ENCODE data around the gene NKD2.

Gene NKD2

DNA sequence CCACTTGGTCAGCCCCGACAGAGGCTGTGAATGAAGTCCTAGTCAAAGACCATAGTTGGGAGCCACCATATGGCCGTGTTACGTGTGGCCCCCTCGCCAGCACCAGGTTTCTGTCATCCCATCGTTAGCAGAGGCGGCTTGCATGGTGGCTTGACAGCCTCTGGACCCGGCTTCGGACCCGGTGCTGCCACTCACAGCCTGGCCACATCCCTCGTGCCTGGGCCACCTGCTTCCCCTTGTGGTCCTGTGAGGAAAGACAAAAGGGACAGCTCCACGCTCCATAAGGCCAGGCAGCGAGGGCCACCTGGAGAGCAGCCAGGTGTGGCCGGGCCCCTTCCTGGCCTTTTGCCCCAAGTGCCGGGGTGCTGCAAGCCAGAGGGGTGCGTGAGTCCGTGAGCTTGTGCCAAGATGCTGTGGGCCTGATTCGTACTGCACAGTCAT, 6.2 kb downstream of the NKD2 start:
- DNase-seq = no peak
- peaks cover 20% of the 10 kb centered on the region for H3K27me3 Mint-ChIP-seq (ENCODE audit: low read depth, poor library complexity)
- H3K9me3 Mint-ChIP-seq = no peaks in the 10 kb centered on the region
- H3K27ac Mint-ChIP-seq = no peak overlapping the region
- no peak overlapping the region for H3K4me3 Mint-ChIP-seq
- TF ChIP-seq, protein P1, sequence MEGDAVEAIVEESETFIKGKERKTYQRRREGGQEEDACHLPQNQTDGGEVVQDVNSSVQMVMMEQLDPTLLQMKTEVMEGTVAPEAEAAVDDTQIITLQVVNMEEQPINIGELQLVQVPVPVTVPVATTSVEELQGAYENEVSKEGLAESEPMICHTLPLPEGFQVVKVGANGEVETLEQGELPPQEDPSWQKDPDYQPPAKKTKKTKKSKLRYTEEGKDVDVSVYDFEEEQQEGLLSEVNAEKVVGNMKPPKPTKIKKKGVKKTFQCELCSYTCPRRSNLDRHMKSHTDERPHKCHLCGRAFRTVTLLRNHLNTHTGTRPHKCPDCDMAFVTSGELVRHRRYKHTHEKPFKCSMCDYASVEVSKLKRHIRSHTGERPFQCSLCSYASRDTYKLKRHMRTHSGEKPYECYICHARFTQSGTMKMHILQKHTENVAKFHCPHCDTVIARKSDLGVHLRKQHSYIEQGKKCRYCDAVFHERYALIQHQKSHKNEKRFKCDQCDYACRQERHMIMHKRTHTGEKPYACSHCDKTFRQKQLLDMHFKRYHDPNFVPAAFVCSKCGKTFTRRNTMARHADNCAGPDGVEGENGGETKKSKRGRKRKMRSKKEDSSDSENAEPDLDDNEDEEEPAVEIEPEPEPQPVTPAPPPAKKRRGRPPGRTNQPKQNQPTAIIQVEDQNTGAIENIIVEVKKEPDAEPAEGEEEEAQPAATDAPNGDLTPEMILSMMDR (IDR thresholded peaks at IDR 0.05) = no peak
- H3K4me1 Mint-ChIP-seq = peaks cover 39% of the 10 kb centered on the region
- no peaks in the 10 kb centered on the region for H3K36me3 Mint-ChIP-seq (ENCODE audit: low read depth)

DNA sequence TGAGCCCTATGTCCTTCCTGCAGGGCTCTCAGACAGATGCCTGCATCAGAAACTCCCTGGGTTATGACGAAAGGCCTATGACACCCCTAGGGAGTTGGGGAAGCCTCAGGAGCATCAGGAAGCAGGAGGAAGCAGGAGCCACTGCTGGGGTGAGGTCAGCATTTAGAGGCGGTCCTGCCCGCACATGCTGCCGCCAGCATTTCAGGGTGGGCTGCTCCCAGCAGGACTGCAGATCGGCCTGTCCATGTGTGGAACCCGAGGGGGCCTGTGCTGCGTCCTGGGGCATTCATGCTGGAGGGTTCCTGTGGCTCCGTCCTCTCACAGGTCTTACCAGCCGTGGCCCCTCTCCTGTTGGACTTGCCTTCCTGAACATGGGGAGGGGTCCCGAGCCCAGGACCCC, 6.9 kb downstream of the NKD2 start:
- no peak for DNase-seq
- peaks cover 13% of the 10 kb centered on the region for H3K27me3 Mint-ChIP-seq (ENCODE audit: low read depth, poor library complexity)
- no peaks in the 10 kb centered on the region for H3K36me3 Mint-ChIP-seq (ENCODE audit: low read depth)
- H3K9me3 Mint-ChIP-seq = no peaks in the 10 kb centered on the region
- H3K4me3 Mint-ChIP-seq = no peak overlapping the region
- TF ChIP-seq, protein P1 (IDR thresholded peaks at IDR 0.05) = no peak
- no peak overlapping the region for H3K27ac Mint-ChIP-seq
- peaks cover 39% of the 10 kb centered on the region for H3K4me1 Mint-ChIP-seq

DNA sequence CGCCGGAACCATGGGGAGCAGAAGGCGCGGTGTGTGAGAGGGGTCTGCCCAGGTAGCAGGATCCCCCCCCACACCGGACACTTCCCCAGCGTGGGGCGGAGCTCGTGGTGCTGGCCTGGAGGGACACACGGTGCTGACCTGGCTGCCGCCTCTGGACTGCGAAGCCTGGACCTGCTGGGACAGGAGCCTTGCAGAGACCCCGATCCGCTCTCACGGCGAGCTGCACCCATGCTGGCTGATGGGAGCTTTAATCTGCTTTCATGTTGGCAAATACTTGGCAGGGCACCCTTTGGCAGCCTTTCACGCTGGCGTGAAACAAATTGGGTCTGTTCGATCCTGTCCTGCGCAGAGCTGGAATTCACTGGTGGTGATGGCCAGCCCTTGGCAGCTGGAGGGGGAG, 7.4 kb downstream of the NKD2 start:
- peaks cover 43% of the 10 kb centered on the region for H3K4me1 Mint-ChIP-seq
- peaks cover 8% of the 10 kb centered on the region for H3K27me3 Mint-ChIP-seq (ENCODE audit: low read depth, poor library complexity)
- H3K36me3 Mint-ChIP-seq (ENCODE audit: low read depth) = no peaks in the 10 kb centered on the region
- H3K9me3 Mint-ChIP-seq = no peaks in the 10 kb centered on the region
- H3K27ac Mint-ChIP-seq = no peak overlapping the region
- TF ChIP-seq, protein P1 (IDR thresholded peaks at IDR 0.05) = no peak
- DNase-seq = no peak
- H3K4me3 Mint-ChIP-seq = no peak overlapping the region

DNA sequence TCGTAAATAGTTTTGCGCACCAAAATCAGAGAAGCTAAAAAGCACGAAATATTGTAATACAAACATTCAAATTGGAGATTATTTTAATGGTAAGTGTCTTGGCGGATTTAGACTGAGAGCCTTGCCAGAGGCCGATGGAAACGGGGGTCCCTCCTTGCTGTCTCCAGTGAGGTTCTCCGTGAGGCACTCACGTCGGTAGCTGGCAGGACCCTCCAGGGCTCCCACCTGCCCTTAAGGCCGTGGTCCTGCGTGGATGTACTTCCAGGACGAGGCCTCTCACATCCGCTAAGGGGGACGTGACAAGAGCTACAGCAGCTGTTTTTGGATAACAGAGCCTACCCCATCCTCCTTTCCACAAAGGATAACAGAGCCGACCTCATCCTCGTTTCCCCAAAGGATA, 7.9 kb downstream of the NKD2 start:
- Mint-ChIP-seq H3K27ac (no peak overlapping the region), H3K9me3 (no peaks in the 10 kb centered on the region), H3K27me3 (ENCODE audit: low read depth, poor library complexity) (peaks cover 3% of the 10 kb centered on the region), H3K36me3 (ENCODE audit: low read depth) (no peaks in the 10 kb centered on the region), H3K4me3 (no peak overlapping the region), H3K4me1 (peaks cover 42% of the 10 kb centered on the region)
- TF ChIP-seq, protein P1 (IDR thresholded peaks at IDR 0.05) = no peak
- no peak for DNase-seq

DNA sequence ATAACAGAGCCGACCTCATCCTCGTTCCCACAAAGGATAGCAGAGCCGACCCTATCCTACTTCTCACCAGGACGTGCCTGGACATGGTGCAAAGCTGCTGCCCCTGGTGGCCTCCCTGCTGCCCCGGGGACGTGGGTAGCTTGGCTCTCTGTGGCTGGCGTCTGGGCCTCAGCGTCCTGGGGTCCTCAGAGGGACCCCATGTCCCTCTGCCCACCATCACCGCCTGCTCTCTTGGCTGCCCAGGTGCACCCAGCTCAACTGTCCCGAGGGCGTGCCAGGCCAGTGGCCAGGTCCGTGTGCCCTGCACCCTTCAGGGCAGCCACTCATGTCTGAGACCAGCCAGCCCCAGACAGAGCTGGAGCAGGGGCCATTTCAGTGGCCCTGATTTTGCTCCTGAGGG, 8.5 kb downstream of the NKD2 start:
- H3K36me3 Mint-ChIP-seq (ENCODE audit: low read depth) = no peaks in the 10 kb centered on the region
- TF ChIP-seq, protein P1 (IDR thresholded peaks at IDR 0.05) = no peak
- H3K4me1 Mint-ChIP-seq = peaks cover 42% of the 10 kb centered on the region
- H3K4me3 Mint-ChIP-seq = no peak overlapping the region
- H3K27ac Mint-ChIP-seq = no peak overlapping the region
- H3K27me3 Mint-ChIP-seq (ENCODE audit: low read depth, poor library complexity) = peaks cover 3% of the 10 kb centered on the region
- no peaks in the 10 kb centered on the region for H3K9me3 Mint-ChIP-seq
- no peak for DNase-seq

DNA sequence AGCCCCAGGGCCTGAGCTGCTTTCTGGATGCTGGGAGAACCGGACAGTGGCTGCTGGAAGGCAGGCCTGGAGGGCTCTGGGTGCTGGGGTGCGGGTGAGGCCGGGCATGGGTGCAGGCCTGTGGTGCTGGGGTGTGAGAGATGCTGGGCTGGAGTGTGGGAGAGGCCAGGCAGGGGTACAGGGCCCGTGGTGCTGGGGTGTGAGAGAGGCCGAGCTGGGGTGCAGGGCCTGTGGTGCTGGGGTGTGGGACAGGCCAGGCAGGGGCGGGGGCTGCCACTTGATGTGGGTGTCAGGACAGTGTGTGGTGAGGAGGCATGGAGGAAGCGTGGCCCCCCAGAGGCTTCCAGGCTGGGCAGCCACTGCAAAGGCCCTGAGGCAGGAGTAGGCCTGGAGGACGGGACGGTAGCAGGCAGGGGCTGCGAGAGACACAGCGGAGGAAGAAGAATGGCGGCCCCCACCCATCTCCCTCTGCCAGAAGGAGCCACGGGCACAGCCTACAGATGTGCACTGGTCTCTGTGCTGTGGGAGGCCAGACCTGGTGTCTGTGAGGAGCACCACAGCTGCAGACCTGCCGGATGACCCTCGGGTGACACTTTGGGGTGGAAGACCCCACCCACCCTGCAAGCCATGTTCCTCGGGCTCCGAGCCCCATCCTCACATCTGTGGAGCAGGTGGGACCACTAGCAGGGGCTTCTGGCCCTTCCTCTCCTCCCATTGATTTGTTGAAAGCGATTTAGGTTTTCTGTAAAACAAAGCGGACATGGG, 9.3 kb downstream of the NKD2 start:
- DNase-seq = no peak
- Mint-ChIP-seq H3K27ac (no peak overlapping the region), H3K9me3 (no peaks in the 10 kb centered on the region), H3K4me3 (no peak overlapping the region), H3K4me1 (peaks cover 42% of the 10 kb centered on the region), H3K36me3 (ENCODE audit: low read depth) (no peaks in the 10 kb centered on the region), H3K27me3 (ENCODE audit: low read depth, poor library complexity) (peaks cover under 1% of the 10 kb centered on the region)
- TF ChIP-seq, protein P1 (IDR thresholded peaks at IDR 0.05) = no peak
